Endodermal cell (in vitro differentiated cells): Measurements from ENCODE around the gene CCL21. TPM values are rescaled to one million over a fixed set of nuclear protein-coding genes. Genes with fewer than 3 reads are reported as not detected.

ENCODE experiments used
- DNase-seq: peaks from one replicate; pipeline ENCODE4 v3.0.0-alpha.2; 2017
- H3K27ac ChIP-seq: 2 replicates; pipeline ENCODE4 v1.5.1; 2013; ENCODE audit warnings: mild to moderate bottlenecking, low read depth, low read length, moderate library complexity
- H3K27me3 ChIP-seq: 2 replicates; pipeline ENCODE4 v1.6.1; 2013; ENCODE audit warnings: mild to moderate bottlenecking, low read length, moderate library complexity; ENCODE audit not compliant: insufficient read depth, control insufficient read depth, poor library complexity, severe bottlenecking
- H3K36me3 ChIP-seq: 2 replicates; pipeline ENCODE4 v1.7.0; 2013; ENCODE audit warnings: mild to moderate bottlenecking, low read length, moderate library complexity; ENCODE audit not compliant: control insufficient read depth, insufficient read depth
- H3K4me1 ChIP-seq: one replicate; pipeline ENCODE4 v1.7.0; 2013; ENCODE audit warnings: low read length; ENCODE audit not compliant: control insufficient read depth, insufficient read depth
- H3K4me3 ChIP-seq: 2 replicates; pipeline ENCODE4 v1.5.1; 2013; ENCODE audit warnings: mild to moderate bottlenecking, low read length, moderate library complexity
- H3K9ac ChIP-seq: 2 replicates; pipeline ENCODE4 v1.6.1; 2013; ENCODE audit warnings: mild to moderate bottlenecking, low read length, moderate library complexity; ENCODE audit not compliant: poor library complexity, severe bottlenecking; ENCODE audit errors: extremely low read depth
- H3K9me3 ChIP-seq: 2 replicates; pipeline ENCODE4 v1.6.1; 2013; ENCODE audit warnings: mild to moderate bottlenecking, low read length, moderate library complexity; ENCODE audit not compliant: control insufficient read depth
- H3K27ac Mint-ChIP-seq: 2 replicates; pipeline ENCODE4 v1.8.0; 2020; ENCODE audit warnings: mixed read lengths
- H3K27me3 Mint-ChIP-seq: 2 replicates; pipeline ENCODE4 v1.8.0; 2021; ENCODE audit warnings: mild to moderate bottlenecking, mixed read lengths; ENCODE audit not compliant: insufficient read depth
- H3K36me3 Mint-ChIP-seq: 2 replicates; pipeline ENCODE4 v1.8.0; 2020; ENCODE audit warnings: low read depth, mixed read lengths
- H3K4me1 Mint-ChIP-seq: 2 replicates; pipeline ENCODE4 v1.8.0; 2020; ENCODE audit warnings: mixed read lengths
- H3K4me3 Mint-ChIP-seq: 2 replicates; pipeline ENCODE4 v1.8.0; 2020; ENCODE audit warnings: mild to moderate bottlenecking, moderate library complexity, mixed read lengths
- H3K9me3 Mint-ChIP-seq: 2 replicates; pipeline ENCODE4 v1.8.0; 2020; ENCODE audit warnings: mild to moderate bottlenecking, mixed read lengths
- WGBS, 2 experiments: methylation state at CpG; one replicate each; pipeline versions ENCODE4 v1.1.5 to v1.1.7; 2013; ENCODE audit warnings: missing lambda C conversion rate in 2 of 2, mixed read lengths in 1 of 2; ENCODE audit not compliant: insufficient coverage in 1 of 2, insufficient read length in 1 of 2; 5-methylcytosine and 5-hydroxymethylcytosine counted together
- total RNA-seq, 2 donors: library from RNA; stranded (reverse); fragmentation: NEBNext Ultra II Directional in 1 of 2; extraction: Animal tissue kit (Norgen Biotek cat#: 25700) in 1 of 2; gene quantifications; 2 replicates in 1 of 2; 3 replicates in 1 of 2; pipeline ENCODE4 v1.2.1, GENCODE V29; 2021
- TF ChIP-seq, protein P1 (sequence below): fragments of 200-600 bp; sonication (generic); conservative IDR thresholded peaks from 2 replicates; pipeline ENCODE4 v1.5.0; 2021; ENCODE audit warnings: antibody characterized with exemption, mild to moderate bottlenecking

The CCL21 gene
- total RNA-seq, 2 donors from 2014 or later: not detected

DNA sequence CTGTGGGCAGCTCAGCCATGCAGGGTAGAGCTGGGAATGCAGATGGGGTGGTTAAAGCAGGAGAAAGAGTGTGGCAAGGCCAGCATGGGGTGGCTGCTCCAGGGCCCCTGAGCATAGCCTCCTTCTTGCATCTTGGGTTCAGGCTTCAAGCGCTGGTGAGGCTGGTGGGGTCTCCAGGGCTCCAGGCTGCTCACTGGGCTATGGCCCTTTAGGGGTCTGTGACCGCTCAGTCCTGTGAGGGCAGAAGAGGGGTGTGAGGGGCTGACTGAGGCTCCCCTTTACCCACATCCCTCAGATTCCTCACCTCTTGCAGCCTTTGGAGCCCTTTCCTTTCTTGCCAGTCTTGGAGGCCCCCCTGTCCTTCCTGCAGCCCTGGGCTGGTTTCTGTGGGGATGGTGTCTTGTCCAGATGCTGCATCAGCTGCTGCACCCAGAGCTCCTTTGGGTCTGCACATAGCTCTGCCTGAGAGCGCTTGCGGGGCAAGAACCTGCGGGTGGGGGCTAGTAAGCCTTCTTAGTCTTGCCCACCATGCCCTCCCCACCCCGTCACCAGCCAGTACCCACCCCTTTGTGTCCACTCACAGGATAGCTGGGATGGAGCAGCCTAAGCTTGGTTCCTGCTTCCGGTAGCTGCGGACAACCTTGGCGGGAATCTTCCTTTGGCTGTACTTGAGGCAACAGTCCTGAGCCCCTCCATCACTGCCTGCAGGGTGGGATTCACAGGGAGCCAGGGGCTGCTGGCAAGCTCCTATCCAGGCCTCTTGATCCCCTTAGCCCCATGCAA, 549 bp downstream of the CCL21 start:
- peaks cover 16% of the 10 kb centered on the region for H3K27me3 Mint-ChIP-seq

DNA sequence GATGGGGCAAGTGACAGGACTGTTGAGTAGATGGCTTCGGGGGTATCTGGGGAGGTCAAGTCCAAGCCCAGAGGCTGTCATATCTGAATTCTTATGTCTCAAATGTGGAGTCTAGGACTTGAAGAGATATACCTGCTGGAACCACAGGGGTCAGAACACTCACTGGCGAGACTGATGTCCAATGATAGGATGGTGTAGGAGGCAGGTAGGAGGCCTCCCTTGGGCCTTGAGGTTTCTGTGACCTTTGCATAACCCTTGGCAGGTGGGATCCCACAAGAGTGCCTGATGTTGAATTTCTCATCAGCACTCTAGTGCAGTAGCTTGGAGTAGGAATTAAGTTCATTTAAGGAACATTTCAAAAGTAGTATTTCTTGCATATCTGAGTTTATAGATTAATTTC, 2.8 kb downstream of the CCL21 start:
- Histone ChIP-seq H3K9me3 (no peaks in the 10 kb centered on the region), H3K4me1 (no peaks in the 10 kb centered on the region), H3K4me3 (no peak overlapping the region), H3K9ac (no peak overlapping the region), H3K27me3 (no peaks in the 10 kb centered on the region), H3K36me3 (no peaks in the 10 kb centered on the region), H3K27ac (no peak overlapping the region)
- Mint-ChIP-seq H3K4me1 (peaks cover 5% of the 10 kb centered on the region), H3K9me3 (no peaks in the 10 kb centered on the region), H3K4me3 (no peak overlapping the region), H3K36me3 (no peaks in the 10 kb centered on the region), H3K27ac (no peak overlapping the region), H3K27me3 (peaks cover 11% of the 10 kb centered on the region)
- no peak for DNase-seq
- WGBS, 2 experiments: 94 to 100% methylated on average over 2 of the region's 2 CpGs
- TF ChIP-seq, protein P1, sequence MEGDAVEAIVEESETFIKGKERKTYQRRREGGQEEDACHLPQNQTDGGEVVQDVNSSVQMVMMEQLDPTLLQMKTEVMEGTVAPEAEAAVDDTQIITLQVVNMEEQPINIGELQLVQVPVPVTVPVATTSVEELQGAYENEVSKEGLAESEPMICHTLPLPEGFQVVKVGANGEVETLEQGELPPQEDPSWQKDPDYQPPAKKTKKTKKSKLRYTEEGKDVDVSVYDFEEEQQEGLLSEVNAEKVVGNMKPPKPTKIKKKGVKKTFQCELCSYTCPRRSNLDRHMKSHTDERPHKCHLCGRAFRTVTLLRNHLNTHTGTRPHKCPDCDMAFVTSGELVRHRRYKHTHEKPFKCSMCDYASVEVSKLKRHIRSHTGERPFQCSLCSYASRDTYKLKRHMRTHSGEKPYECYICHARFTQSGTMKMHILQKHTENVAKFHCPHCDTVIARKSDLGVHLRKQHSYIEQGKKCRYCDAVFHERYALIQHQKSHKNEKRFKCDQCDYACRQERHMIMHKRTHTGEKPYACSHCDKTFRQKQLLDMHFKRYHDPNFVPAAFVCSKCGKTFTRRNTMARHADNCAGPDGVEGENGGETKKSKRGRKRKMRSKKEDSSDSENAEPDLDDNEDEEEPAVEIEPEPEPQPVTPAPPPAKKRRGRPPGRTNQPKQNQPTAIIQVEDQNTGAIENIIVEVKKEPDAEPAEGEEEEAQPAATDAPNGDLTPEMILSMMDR: no peak

More for the DNA sequence above, 549 bp downstream of the CCL21 start:
- H3K27me3 ChIP-seq: peaks cover 11% of the 10 kb centered on the region
- no peak overlapping the region for H3K9ac ChIP-seq
- H3K27ac ChIP-seq: no peak overlapping the region
- H3K9me3 ChIP-seq: no peaks in the 10 kb centered on the region
- TF ChIP-seq, protein P1: no peak
- Mint-ChIP-seq H3K4me3 (no peak overlapping the region), H3K27ac (no peak overlapping the region), H3K36me3 (no peaks in the 10 kb centered on the region), H3K9me3 (no peaks in the 10 kb centered on the region), H3K4me1 (peaks cover 7% of the 10 kb centered on the region)
- WGBS, 2 experiments: 90 to 96% methylated on average over 2 to 9 of the region's 9 CpGs
- no peaks in the 10 kb centered on the region for H3K36me3 ChIP-seq
- DNase-seq: no peak
- no peaks in the 10 kb centered on the region for H3K4me1 ChIP-seq
- no peak overlapping the region for H3K4me3 ChIP-seq

DNA sequence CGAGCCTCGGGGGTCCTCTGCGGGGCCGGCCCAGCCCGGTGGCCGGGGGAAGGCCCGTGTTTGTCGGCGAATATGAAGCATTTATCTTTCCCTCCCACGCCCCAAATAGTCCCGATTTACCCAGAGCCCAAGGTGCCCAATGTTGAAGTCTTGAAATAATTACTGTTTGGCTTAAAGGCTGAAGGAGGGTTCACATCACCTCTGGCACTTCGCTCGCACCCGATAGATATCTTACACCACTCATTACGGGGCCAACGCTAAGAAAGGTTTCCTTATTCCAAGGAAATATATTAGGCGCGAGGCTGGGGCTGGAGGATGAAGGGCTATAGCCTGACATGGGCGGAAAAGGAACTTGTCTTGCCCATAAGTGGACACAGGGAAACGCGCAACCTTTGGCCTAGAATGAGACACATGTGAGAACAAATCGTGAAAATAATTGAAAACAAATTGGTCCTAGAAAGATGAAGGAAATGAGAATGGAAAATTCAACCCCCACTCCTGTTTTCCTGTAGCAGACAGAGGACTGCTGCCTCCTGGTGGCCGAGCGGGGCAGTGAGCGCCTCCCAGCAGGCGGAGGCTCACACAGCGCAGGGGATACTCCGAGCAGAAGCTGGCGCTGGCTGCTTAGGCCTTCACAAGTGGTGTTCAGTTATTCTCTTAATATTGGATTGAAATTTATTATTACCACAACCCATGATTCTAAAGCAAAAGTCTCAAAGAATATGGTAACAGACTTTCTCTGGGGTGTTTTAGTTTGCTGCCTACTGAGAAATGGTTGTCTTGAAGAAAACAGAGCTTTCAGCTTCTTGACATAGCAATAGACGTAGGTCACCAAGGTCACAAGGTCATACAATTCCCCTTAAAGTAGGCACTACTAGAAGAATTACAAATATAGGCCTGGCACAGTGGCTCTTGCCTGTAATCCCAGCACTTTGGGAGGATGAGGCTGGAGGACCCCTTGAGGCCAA, 7.9 kb downstream of the CCL21 start:
- WGBS, 2 experiments: 17 to 24% methylated on average over 9 to 30 of the region's 30 CpGs
- peaks cover 10% of the 10 kb centered on the region for H3K4me1 Mint-ChIP-seq
- no peaks in the 10 kb centered on the region for H3K9me3 Mint-ChIP-seq
- Histone ChIP-seq H3K27me3 (peaks cover 33% of the 10 kb centered on the region), H3K27ac (no peak overlapping the region), H3K4me3 (peak overlapping the region; percentile 59), H3K9ac (no peak overlapping the region), H3K9me3 (no peaks in the 10 kb centered on the region), H3K4me1 (no peaks in the 10 kb centered on the region), H3K36me3 (no peaks in the 10 kb centered on the region)
- peak overlapping the region; percentile 50 for H3K4me3 Mint-ChIP-seq
- no peaks in the 10 kb centered on the region for H3K36me3 Mint-ChIP-seq
- peak; percentile 94 for DNase-seq
- peaks cover 52% of the 10 kb centered on the region for H3K27me3 Mint-ChIP-seq
- TF ChIP-seq, protein P1: peak; percentile 99
- H3K27ac Mint-ChIP-seq: no peak overlapping the region
